ENCODE data around the gene ADCYAP1R1.

GRCh38 chr7:31055471-31055870, 3.4 kb downstream of the ADCYAP1R1 start:
- TF ChIP-seq POLR2A (IDR thresholded peaks at IDR 0.05; ENCODE audit: low read depth, low read length): no peak
- TF ChIP-seq TAF1 (IDR thresholded peaks at IDR 0.05; ENCODE audit: borderline replicate concordance, low read depth, low read length): no peak
